ENCODE data around the gene CHD9.
"Not testable (repeated sequence)": the region's sequence is repeated elsewhere in the genome, so short reads cannot be mapped to it uniquely, and the experiment has no call there.

The CHD9 gene

GRCh38 chr16:53290520-53290919 lies 235.7 kb downstream of the CHD9 start:
- DNase-seq, result no peak

- DNase-seq, result no peak
Measured at GRCh38 chr16:53291757-53292392, 237.1 kb downstream of the CHD9 start.

- DNase-seq, result no peak
Measured at GRCh38 chr16:53297477-53297876, 242.7 kb downstream of the CHD9 start.

GRCh38 chr16:53304334-53304733 lies 249.5 kb downstream of the CHD9 start:
- DNase-seq, result no peak

GRCh38 chr16:53305743-53306142 lies 251.0 kb downstream of the CHD9 start:
- DNase-seq, result no peak

- no peak for DNase-seq
Measured at GRCh38 chr16:53309457-53309856, 254.7 kb downstream of the CHD9 start.

- no peak for DNase-seq
Measured at GRCh38 chr16:53320992-53321391, 266.2 kb downstream of the CHD9 start.

GRCh38 chr16:53323924-53324323 lies 269.1 kb downstream of the CHD9 start:
- DNase-seq, result no peak

GRCh38 chr16:53330991-53331390 lies 276.2 kb downstream of the CHD9 start:
- DNase-seq, result not testable (repeated sequence)

GRCh38 chr16:53334581-53334980 lies 279.8 kb downstream of the CHD9 start:
- DNase-seq, result no peak

- no peak for DNase-seq
Measured at GRCh38 chr16:53337294-53337693, 282.5 kb downstream of the CHD9 start.

GRCh38 chr16:53341792-53342191 lies 287.0 kb downstream of the CHD9 start:
- peak; percentile 26 for DNase-seq

- DNase-seq, result no peak
Measured at GRCh38 chr16:53355064-53355463, 300.3 kb downstream of the CHD9 start.

- no peak for DNase-seq
Measured at GRCh38 chr16:53356478-53357207, 301.9 kb downstream of the CHD9 start.

- no peak for DNase-seq
Measured at GRCh38 chr16:53357208-53357586, 302.4 kb downstream of the CHD9 start.

- no peak for DNase-seq
Measured at GRCh38 chr16:53357955-53358354, 303.2 kb downstream of the CHD9 start.

- DNase-seq, result no peak
Measured at GRCh38 chr16:53358884-53359283, 304.1 kb downstream of the CHD9 start.

- no peak for DNase-seq
Measured at GRCh38 chr16:53369921-53370320, 315.1 kb downstream of the CHD9 start.

GRCh38 chr16:53370827-53371226 lies 316.0 kb downstream of the CHD9 start:
- DNase-seq, result no peak

- peak; percentile 76 for DNase-seq
Measured at GRCh38 chr16:53372992-53373871, 318.4 kb downstream of the CHD9 start.

- DNase-seq, result no peak
Measured at GRCh38 chr16:53374800-53375199, 320.0 kb downstream of the CHD9 start.

GRCh38 chr16:53378138-53378537 lies 323.3 kb downstream of the CHD9 start:
- no peak for DNase-seq

Measured in stimulated activated CD4-positive, alpha-beta T cell treated with anti-CD3 and anti-CD28 coated beads, Interleukin-4, amount 100 ng/mL, for 24 hours (primary cell).